Mesodermal cell (in vitro differentiated cells): Measurements from ENCODE around the gene TUBGCP5.

ENCODE experiments used
- H3K27ac ChIP-seq: 2 replicates; pipeline ENCODE4 v1.7.0; 2013; ENCODE audit warnings: mild to moderate bottlenecking, low read depth, low read length, moderate library complexity; ENCODE audit not compliant: severe bottlenecking
- H3K36me3 ChIP-seq: 2 replicates; pipeline ENCODE4 v1.7.1; 2013; ENCODE audit warnings: mild to moderate bottlenecking, low read length, moderate library complexity; ENCODE audit not compliant: control insufficient read depth, insufficient read depth
- H3K4me1 ChIP-seq: one replicate; pipeline ENCODE4 v1.7.1; 2013; ENCODE audit warnings: mild to moderate bottlenecking, low read length; ENCODE audit not compliant: insufficient read depth, control insufficient read depth, poor library complexity, severe bottlenecking
- H3K4me3 ChIP-seq: 2 replicates; pipeline ENCODE4 v1.7.0; 2013; ENCODE audit warnings: low read length, control low read depth, mild to moderate bottlenecking; ENCODE audit not compliant: insufficient read depth, poor library complexity, severe bottlenecking; ENCODE audit errors: extremely low read depth
- H3K9me3 ChIP-seq: 2 replicates; pipeline ENCODE4 v1.7.1; 2013; ENCODE audit warnings: mild to moderate bottlenecking, low read length, moderate library complexity; ENCODE audit not compliant: control insufficient read depth
- WGBS, 2 experiments: methylation state at CpG; one replicate each; pipeline ENCODE4 v1.1.5; 2013; ENCODE audit warnings: missing lambda C conversion rate in 2 of 2; ENCODE audit not compliant: insufficient coverage in 2 of 2; 5-methylcytosine and 5-hydroxymethylcytosine counted together

Gene TUBGCP5

DNA sequence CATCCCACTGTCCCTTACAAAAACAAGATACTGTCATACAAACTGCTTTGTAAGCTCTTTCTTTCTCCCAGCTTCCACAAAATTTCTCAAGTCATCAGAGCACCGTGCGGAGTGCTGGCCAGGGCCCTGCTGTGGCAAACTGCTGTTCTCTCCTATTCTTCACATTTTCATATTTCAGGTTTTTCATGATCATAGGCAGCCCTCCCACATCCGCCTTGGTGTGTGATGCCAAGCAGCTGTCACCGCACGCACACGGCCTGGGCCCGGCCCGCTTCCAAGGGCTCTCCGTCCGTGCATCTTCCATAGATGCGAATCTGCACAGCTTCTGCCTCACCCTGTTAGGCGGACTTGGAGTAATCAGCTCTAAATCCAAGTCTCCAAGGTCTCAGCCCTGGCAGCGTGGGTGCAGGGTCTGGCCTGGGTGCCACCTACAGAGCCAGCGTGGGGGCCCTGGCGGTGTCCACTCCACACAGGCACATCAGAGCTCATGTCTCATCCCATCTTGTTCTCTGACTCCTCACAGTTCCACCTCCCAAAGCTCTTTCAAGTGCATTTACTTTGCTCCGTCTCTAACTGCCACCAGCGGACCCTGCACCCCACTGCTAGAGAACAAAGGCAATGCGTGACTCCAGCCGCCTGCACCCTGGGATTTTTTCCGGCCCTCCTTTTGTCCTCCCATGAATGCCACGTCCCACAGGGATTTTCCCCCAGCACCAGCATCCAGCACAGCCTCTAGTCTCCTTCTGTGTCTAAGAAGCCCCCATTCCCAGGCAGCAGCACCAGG, 86.4 kb downstream of the TUBGCP5 start:
- Histone ChIP-seq H3K36me3 (peaks cover 15% of the 10 kb centered on the region), H3K9me3 (no peaks in the 10 kb centered on the region), H3K4me3 (no peak overlapping the region), H3K27ac (no peak overlapping the region), H3K4me1 (peaks cover 20% of the 10 kb centered on the region)
- WGBS, 2 experiments = 68 to 77% methylated on average over 17 to 19 of the region's 21 CpGs

DNA sequence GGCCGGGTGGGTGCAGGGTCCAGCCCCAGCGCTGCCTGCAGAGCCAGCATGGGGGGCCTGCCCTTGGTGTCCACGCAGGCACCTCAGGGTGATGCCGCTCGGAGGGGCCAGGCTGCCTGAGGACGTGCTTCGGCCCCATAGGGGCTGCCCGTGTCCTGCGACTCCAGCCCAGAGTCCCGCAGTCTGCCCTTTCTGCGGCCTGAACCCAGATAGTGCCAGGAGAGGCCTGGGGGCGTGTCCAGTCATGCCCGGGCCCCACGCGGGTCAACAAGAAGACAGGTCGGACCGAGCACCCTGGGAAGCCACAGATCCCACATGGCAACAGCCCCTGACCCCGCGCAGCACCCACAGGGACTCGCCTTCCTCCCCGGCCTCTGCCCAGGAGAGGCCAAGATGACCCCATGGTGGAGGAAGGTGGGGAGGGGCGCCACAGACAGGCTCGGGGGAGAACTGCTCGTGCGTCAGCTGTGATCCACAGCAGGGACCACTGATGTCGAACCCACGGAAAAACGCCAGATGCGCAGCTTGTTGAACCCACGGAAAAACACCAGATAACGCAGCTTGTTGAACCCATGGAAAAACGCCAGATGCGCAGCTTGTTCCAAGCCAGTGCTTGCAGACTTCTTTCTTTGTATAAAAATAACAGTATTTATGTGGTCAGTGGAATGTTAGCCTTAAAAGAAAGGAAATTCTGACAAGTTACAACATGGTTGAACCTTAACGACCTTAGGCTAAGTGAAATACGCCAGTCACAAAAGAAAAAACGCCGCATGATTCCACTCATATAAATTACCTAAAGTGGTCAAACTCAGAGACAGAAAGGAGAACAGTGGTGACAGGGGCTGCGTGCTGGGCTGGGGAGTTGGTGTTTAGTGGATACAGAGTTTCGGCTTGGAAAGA, 87.7 kb downstream of the TUBGCP5 start:
- peaks cover 19% of the 10 kb centered on the region for H3K36me3 ChIP-seq
- H3K4me1 ChIP-seq = peaks cover 20% of the 10 kb centered on the region
- H3K9me3 ChIP-seq = no peaks in the 10 kb centered on the region
- no peak overlapping the region for H3K27ac ChIP-seq
- 96 to 97% methylated on average over 35 to 38 of the region's 39 CpGs for WGBS, 2 experiments
- no peak overlapping the region for H3K4me3 ChIP-seq

DNA sequence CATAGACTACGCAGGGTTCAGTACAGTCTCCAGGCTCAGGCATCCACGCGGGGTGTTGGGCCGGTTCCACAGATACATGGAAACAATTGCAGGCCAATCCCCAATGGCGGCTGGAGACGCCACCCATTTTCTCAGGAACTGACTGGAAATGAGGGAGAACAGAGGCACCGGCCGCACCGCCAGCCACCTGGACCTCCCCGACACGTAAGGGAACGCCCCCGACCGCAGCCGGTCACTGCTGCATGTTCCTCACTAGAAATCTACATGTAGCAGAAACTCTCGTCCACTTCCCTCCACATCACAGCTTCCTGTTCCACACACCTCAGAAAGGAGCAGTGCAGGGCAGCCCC, 88.4 kb downstream of the TUBGCP5 start:
- H3K9me3 ChIP-seq = no peaks in the 10 kb centered on the region
- no peak overlapping the region for H3K27ac ChIP-seq
- H3K4me1 ChIP-seq = peaks cover 20% of the 10 kb centered on the region
- peaks cover 25% of the 10 kb centered on the region for H3K36me3 ChIP-seq
- H3K4me3 ChIP-seq = no peak overlapping the region
- 91 to 97% methylated on average over 10 to 15 of the region's 16 CpGs for WGBS, 2 experiments

DNA sequence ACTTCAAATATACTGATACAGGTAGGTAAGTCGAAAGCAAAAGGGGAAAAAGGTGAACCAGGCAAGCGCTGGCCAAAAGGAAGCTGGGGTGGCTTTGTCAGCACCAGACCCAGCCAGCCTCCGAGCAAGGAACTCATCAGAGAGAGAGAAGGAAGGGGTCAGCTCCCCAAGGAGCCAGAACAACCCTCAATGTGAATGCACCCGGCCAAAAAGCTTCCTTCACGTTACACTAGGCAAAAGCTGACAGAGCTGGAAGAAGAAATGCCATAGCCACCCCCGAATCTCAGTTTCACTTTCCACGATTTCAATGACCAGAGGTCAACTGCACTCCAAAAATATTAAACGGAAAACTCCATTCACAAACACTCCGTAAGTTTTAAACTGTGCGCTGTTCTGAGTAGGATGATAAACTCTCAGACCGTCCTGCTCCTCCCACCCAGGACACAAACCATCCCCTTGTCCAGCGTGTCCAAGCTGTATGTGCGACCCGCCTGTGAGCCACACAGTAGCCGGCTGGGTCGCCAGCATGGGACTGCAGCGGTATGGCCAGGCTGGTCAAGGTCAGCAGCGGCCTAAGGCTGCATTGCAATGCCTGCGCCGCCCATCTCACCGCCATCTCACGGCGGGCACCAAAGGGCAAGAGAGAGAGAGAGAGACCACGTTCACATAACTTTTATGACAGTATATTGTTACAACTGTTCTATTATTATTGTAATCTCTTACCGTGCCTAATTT, 88.9 kb downstream of the TUBGCP5 start:
- Histone ChIP-seq H3K36me3 (peaks cover 29% of the 10 kb centered on the region), H3K4me1 (peaks cover 20% of the 10 kb centered on the region), H3K27ac (no peak overlapping the region), H3K4me3 (no peak overlapping the region), H3K9me3 (no peaks in the 10 kb centered on the region)
- 90 to 94% methylated on average over 14 to 18 of the region's 25 CpGs for WGBS, 2 experiments
